ENCODE results near the gene ITPRID2. TPM values are rescaled to one million over a fixed set of nuclear protein-coding genes. Genes with fewer than 3 reads are reported as not detected.

Gene ITPRID2
- total RNA-seq, 1 donor from 2014 or later, result 40.4 TPM

DNA sequence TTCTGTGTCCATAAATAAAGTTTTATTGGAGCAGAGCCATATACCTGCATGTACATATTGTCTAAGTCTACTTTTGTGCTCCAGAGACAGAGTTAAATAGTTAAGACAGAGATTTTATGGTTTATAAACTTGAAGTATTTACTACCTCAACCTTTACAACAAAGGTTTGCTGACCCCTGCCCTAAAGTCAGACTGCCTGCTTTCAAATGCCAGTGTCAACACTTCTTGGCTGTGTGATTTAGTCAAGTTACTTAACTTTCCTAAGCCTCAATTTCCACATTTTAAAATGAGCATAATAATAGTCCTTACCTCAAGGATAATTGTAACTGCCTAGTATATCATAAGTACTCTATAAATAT, 44.4 kb upstream of the ITPRID2 start:
- H3K27ac ChIP-seq, result no peak overlapping the region
- Mint-ChIP-seq H3K27me3 (ENCODE audit: insufficient read depth, low read depth) (peaks cover 2% of the 10 kb centered on the region), H3K4me1 (peaks cover 33% of the 10 kb centered on the region), H3K9me3 (no peaks in the 10 kb centered on the region), H3K36me3 (no peaks in the 10 kb centered on the region), H3K27ac (no peak overlapping the region), H3K4me3 (no peak overlapping the region)
- no peak for DNase-seq (ENCODE audit: low spot score)
- no peak overlapping the region for H3K4me3 ChIP-seq
- no peak overlapping the region for H2AFZ ChIP-seq (replicated peaks)
- H3K9ac ChIP-seq, result no peak overlapping the region
- no peaks in the 10 kb centered on the region for H3K36me3 ChIP-seq
- H3K4me2 ChIP-seq, result no peak overlapping the region
- H3K79me2 ChIP-seq (ENCODE audit: low read depth), result no peaks in the 10 kb centered on the region
- no peaks in the 10 kb centered on the region for H3K9me3 ChIP-seq (ENCODE audit: low read depth)
- TF ChIP-seq EZH2 (IDR thresholded peaks at IDR 0.05) (no peak), EZH2phosphoT487 (IDR thresholded peaks at IDR 0.05) (no peak)
- TF ChIP-seq, protein P1, sequence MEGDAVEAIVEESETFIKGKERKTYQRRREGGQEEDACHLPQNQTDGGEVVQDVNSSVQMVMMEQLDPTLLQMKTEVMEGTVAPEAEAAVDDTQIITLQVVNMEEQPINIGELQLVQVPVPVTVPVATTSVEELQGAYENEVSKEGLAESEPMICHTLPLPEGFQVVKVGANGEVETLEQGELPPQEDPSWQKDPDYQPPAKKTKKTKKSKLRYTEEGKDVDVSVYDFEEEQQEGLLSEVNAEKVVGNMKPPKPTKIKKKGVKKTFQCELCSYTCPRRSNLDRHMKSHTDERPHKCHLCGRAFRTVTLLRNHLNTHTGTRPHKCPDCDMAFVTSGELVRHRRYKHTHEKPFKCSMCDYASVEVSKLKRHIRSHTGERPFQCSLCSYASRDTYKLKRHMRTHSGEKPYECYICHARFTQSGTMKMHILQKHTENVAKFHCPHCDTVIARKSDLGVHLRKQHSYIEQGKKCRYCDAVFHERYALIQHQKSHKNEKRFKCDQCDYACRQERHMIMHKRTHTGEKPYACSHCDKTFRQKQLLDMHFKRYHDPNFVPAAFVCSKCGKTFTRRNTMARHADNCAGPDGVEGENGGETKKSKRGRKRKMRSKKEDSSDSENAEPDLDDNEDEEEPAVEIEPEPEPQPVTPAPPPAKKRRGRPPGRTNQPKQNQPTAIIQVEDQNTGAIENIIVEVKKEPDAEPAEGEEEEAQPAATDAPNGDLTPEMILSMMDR (IDR thresholded peaks at IDR 0.05), result no peak
- no peaks in the 10 kb centered on the region for H4K20me1 ChIP-seq (ENCODE audit: low read depth)
- no peaks in the 10 kb centered on the region for H3K27me3 ChIP-seq
- H3F3A ChIP-seq (ENCODE audit: low read depth), result no peaks in the 10 kb centered on the region
- peaks cover 8% of the 10 kb centered on the region for H3K4me1 ChIP-seq

GRCh38 chr2:181847702-181848101, 43.8 kb upstream of the ITPRID2 start:
- Histone ChIP-seq H2AFZ (replicated peaks) (no peak overlapping the region), H3K9ac (no peak overlapping the region), H3K27ac (no peak overlapping the region), H3F3A (ENCODE audit: low read depth) (no peaks in the 10 kb centered on the region), H3K4me3 (no peak overlapping the region), H3K4me1 (peaks cover 8% of the 10 kb centered on the region), H3K36me3 (no peaks in the 10 kb centered on the region), H4K20me1 (ENCODE audit: low read depth) (no peaks in the 10 kb centered on the region), H3K79me2 (ENCODE audit: low read depth) (no peaks in the 10 kb centered on the region), H3K27me3 (no peaks in the 10 kb centered on the region), H3K9me3 (ENCODE audit: low read depth) (no peaks in the 10 kb centered on the region), H3K4me2 (no peak overlapping the region)
- no peak for DNase-seq (ENCODE audit: low spot score)
- H3K36me3 Mint-ChIP-seq, result no peaks in the 10 kb centered on the region
- H3K27ac Mint-ChIP-seq, result no peak overlapping the region
- TF ChIP-seq EZH2 (IDR thresholded peaks at IDR 0.05) (no peak), EZH2phosphoT487 (IDR thresholded peaks at IDR 0.05) (no peak)
- TF ChIP-seq, protein P1 (IDR thresholded peaks at IDR 0.05), result no peak
- H3K27me3 Mint-ChIP-seq (ENCODE audit: insufficient read depth, low read depth), result peaks cover 2% of the 10 kb centered on the region
- no peaks in the 10 kb centered on the region for H3K9me3 Mint-ChIP-seq
- peaks cover 32% of the 10 kb centered on the region for H3K4me1 Mint-ChIP-seq
- no peak overlapping the region for H3K4me3 Mint-ChIP-seq

DNA sequence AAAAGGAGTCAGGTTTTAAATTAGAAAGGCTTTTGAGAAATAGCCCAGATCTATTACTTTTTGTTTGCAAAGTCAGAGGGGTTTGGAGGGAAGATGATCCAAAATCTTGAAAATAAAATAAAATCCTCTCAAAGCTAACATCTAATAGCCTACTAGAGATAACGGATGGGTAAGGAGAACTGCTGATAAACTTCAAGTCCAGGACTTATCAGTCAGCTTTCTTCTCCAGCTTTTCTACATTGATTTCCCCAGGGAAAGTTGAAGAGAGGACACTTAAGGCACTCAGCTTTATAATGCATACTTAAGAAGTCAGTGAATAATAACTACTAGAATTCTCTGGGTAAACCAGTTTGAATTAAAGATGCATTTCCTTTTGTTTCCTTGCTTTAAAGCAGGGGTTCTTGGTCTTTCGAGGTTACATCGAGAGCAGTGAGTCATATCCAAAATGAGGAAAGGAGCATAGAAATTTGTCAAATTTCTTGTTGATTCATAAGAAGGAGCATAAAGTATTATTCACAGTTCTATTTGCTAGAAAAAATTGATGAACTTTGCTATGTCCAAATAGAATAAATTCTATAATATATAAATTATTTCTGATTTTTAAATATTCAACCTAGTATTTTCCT, 43.2 kb upstream of the ITPRID2 start:
- no peak overlapping the region for H3K4me3 Mint-ChIP-seq
- H3K4me1 Mint-ChIP-seq, result peaks cover 32% of the 10 kb centered on the region
- H4K20me1 ChIP-seq (ENCODE audit: low read depth), result no peaks in the 10 kb centered on the region

More for the DNA sequence above, 43.2 kb upstream of the ITPRID2 start:
- Histone ChIP-seq H3F3A (ENCODE audit: low read depth) (no peaks in the 10 kb centered on the region), H3K4me2 (no peak overlapping the region), H3K36me3 (no peaks in the 10 kb centered on the region), H3K4me1 (peaks cover 8% of the 10 kb centered on the region), H3K9me3 (ENCODE audit: low read depth) (no peaks in the 10 kb centered on the region), H3K79me2 (ENCODE audit: low read depth) (no peaks in the 10 kb centered on the region), H3K27me3 (no peaks in the 10 kb centered on the region), H3K27ac (no peak overlapping the region), H2AFZ (replicated peaks) (no peak overlapping the region), H3K4me3 (no peak overlapping the region), H3K9ac (no peak overlapping the region)
- Mint-ChIP-seq H3K27ac (peak overlapping the region; percentile 25), H3K27me3 (ENCODE audit: insufficient read depth, low read depth) (no peaks in the 10 kb centered on the region), H3K36me3 (no peaks in the 10 kb centered on the region), H3K9me3 (no peaks in the 10 kb centered on the region)
- no peak for DNase-seq (ENCODE audit: low spot score)
- TF ChIP-seq EZH2phosphoT487 (IDR thresholded peaks at IDR 0.05), result no peak
- TF ChIP-seq, protein P1 (IDR thresholded peaks at IDR 0.05), result no peak
- no peak for TF ChIP-seq EZH2 (IDR thresholded peaks at IDR 0.05)

Data from neural progenitor cell (in vitro differentiated cells).